Neuronal stem cell (in vitro differentiated cells): ENCODE data around the gene FOSL2.

Experiments
- DNase-seq: peaks from one replicate; pipeline ENCODE4 v3.0.0-alpha.2; 2013; ENCODE audit warnings: low spot score
- H2AFZ ChIP-seq: one replicate; pipeline ENCODE4 v1.6.1; 2013; ENCODE audit warnings: mild to moderate bottlenecking, low read length, inconsistent platforms
- H2AK5ac ChIP-seq: 2 replicates; pipeline ENCODE4 v1.6.1; 2013; ENCODE audit warnings: low read depth, mild to moderate bottlenecking, inconsistent platforms, low read length, moderate library complexity, mixed read lengths
- H2BK120ac ChIP-seq: 2 replicates; pipeline ENCODE4 v1.6.1; 2013; ENCODE audit warnings: low read depth, mild to moderate bottlenecking, inconsistent platforms, low read length, moderate library complexity, mixed read lengths
- H2BK12ac ChIP-seq: one replicate; pipeline ENCODE4 v1.6.1; 2013; ENCODE audit warnings: low read length, inconsistent platforms
- H2BK15ac ChIP-seq: 2 replicates; pipeline ENCODE4 v1.6.1; 2013; ENCODE audit warnings: mild to moderate bottlenecking, low read length, inconsistent platforms, mixed read lengths
- H2BK5ac ChIP-seq: one replicate; pipeline ENCODE4 v1.6.1; 2013; ENCODE audit warnings: inconsistent platforms, mild to moderate bottlenecking, low read length, moderate library complexity
- H3K14ac ChIP-seq: one replicate; pipeline ENCODE4 v1.6.1; 2013; ENCODE audit warnings: low read length, inconsistent platforms
- H3K18ac ChIP-seq: 2 replicates; pipeline ENCODE4 v1.6.1; 2013; ENCODE audit warnings: low read length, inconsistent platforms
- H3K23ac ChIP-seq: 2 replicates; pipeline ENCODE4 v1.6.1; 2013; ENCODE audit warnings: low read depth, mild to moderate bottlenecking, mixed read lengths, low read length, inconsistent platforms; ENCODE audit not compliant: poor library complexity
- H3K27ac ChIP-seq: replicated peaks from 3 replicates; pipeline ENCODE4 v1.5.1; 2013; ENCODE audit warnings: low read length, inconsistent platforms
- H3K27me3 ChIP-seq, 3 experiments: 2 replicates each; pipeline ENCODE4 v1.6.1; 2013; ENCODE audit warnings: low read length in 3 of 3, mild to moderate bottlenecking in 2 of 3, inconsistent platforms in 1 of 3, low read depth in 1 of 3, mixed read lengths in 1 of 3, moderate library complexity in 1 of 3; ENCODE audit not compliant: control insufficient read depth in 3 of 3, insufficient read depth in 3 of 3
- H3K36me3 ChIP-seq, 2 donors: replicated peaks in 1 of 2; 2 replicates each; pipeline ENCODE4 v1.6.1; 2013; ENCODE audit warnings: low read length in 2 of 2; ENCODE audit not compliant: control insufficient read depth in 2 of 2, insufficient read depth in 2 of 2
- H3K4ac ChIP-seq: 2 replicates; pipeline ENCODE4 v1.6.1; 2013; ENCODE audit warnings: inconsistent platforms, mild to moderate bottlenecking, low read length, moderate library complexity
- H3K4me1 ChIP-seq, 2 donors: 1 replicate in 1 of 2; 2 replicates in 1 of 2; pipeline ENCODE4 v1.6.1; 2013; ENCODE audit warnings: low read length in 2 of 2, low read depth in 1 of 2; ENCODE audit not compliant: control insufficient read depth in 2 of 2, insufficient read depth in 1 of 2
- H3K4me2 ChIP-seq: one replicate; pipeline ENCODE4 v1.6.1; 2013; ENCODE audit warnings: mild to moderate bottlenecking, low read length, inconsistent platforms; ENCODE audit not compliant: insufficient read depth, poor library complexity, severe bottlenecking
- H3K4me3 ChIP-seq, 2 donors: 2 replicates each; pipeline ENCODE4 v1.5.1; 2013; ENCODE audit warnings: low read length in 2 of 2, mild to moderate bottlenecking in 2 of 2, inconsistent platforms in 1 of 2, moderate library complexity in 1 of 2
- H3K79me1 ChIP-seq: one replicate; pipeline ENCODE4 v1.6.1; 2013; ENCODE audit warnings: low read depth, mild to moderate bottlenecking, inconsistent platforms, low read length, moderate library complexity
- H3K9ac ChIP-seq: one replicate; pipeline ENCODE4 v1.6.1; 2013; ENCODE audit warnings: mild to moderate bottlenecking, low read depth, low read length, inconsistent platforms; ENCODE audit not compliant: poor library complexity
- H3K9me3 ChIP-seq, 2 donors: replicated peaks in 1 of 2; 2 replicates each; pipeline versions ENCODE3 to v1.6.1; 2013; ENCODE audit warnings: low read length in 2 of 2, mild to moderate bottlenecking in 2 of 2, inconsistent platforms in 1 of 2, low read depth in 1 of 2, mixed read lengths in 1 of 2, moderate library complexity in 1 of 2; ENCODE audit not compliant: control insufficient read depth in 2 of 2, insufficient read depth in 1 of 2
- H4K8ac ChIP-seq: one replicate; pipeline ENCODE4 v1.6.1; 2013; ENCODE audit warnings: low read depth, mild to moderate bottlenecking, inconsistent platforms, low read length, moderate library complexity
- H4K91ac ChIP-seq: one replicate; pipeline ENCODE4 v1.6.1; 2013; ENCODE audit warnings: low read length, low read depth, mild to moderate bottlenecking, inconsistent platforms; ENCODE audit not compliant: poor library complexity
- WGBS, 2 donors: extraction: QIAGEN DNeasy Blood & Tissue Kit; methylation state at CpG; one replicate each; pipeline ENCODE4 v1.1.7; 2013; ENCODE audit warnings: missing lambda C conversion rate in 2 of 2, mixed read lengths in 1 of 2; ENCODE audit not compliant: insufficient read length in 2 of 2, insufficient replicate concordance in 1 of 2; ENCODE audit errors: extremely low coverage in 2 of 2; 5-methylcytosine and 5-hydroxymethylcytosine counted together

FOSL2 gene

GRCh38 chr2:28422908-28423741, 30.5 kb downstream of the FOSL2 start:
- Histone ChIP-seq H4K8ac (no peak overlapping the region), H3K9ac (no peak overlapping the region), H3K14ac (no peak overlapping the region), H2BK12ac (no peak overlapping the region), H3K23ac (peak overlapping the region; percentile 75), H3K4me2 (no peak overlapping the region), H2BK120ac (no peak overlapping the region), H3K4me3 (peak overlapping the region in 1 of 2 donors; percentile 22), H3K4me1 (no peaks in the 10 kb centered on the region), H3K9me3 (peaks cover 0 to 1% of the 10 kb centered on the region in 2 donors), H3K36me3 (no peaks in the 10 kb centered on the region), H3K18ac (no peak overlapping the region), H3K27ac (no peak overlapping the region), H2BK5ac (no peak overlapping the region), H3K79me1 (no peaks in the 10 kb centered on the region), H4K91ac (no peak overlapping the region), H3K27me3 (peaks cover 0 to 3% (median 0%) of the 10 kb centered on the region in 3 experiments), H2AFZ (no peak overlapping the region), H2BK15ac (no peak overlapping the region), H2AK5ac (no peak overlapping the region), H3K4ac (no peak overlapping the region)
- no CpG with 5 or more reads among the region's 17 CpGs for WGBS, 2 donors
- no peak for DNase-seq

GRCh38 chr2:28423856-28424605, 31.4 kb downstream of the FOSL2 start:
- no peak overlapping the region for H3K4me2 ChIP-seq
- H2AFZ ChIP-seq, result peak overlapping the region; percentile 21

GRCh38 chr2:28424799-28425463, 32.3 kb downstream of the FOSL2 start:
- Histone ChIP-seq H4K91ac (no peak overlapping the region), H2BK15ac (no peak overlapping the region), H3K79me1 (no peaks in the 10 kb centered on the region), H3K14ac (no peak overlapping the region), H3K4me2 (no peak overlapping the region), H3K18ac (no peak overlapping the region), H2BK5ac (no peak overlapping the region), H2BK120ac (no peak overlapping the region), H3K27ac (no peak overlapping the region), H3K4me3 (no peak overlapping the region), H3K27me3 (peaks cover 0 to 6% (median 0%) of the 10 kb centered on the region in 3 experiments), H3K36me3 (no peaks in the 10 kb centered on the region), H3K23ac (no peak overlapping the region), H4K8ac (no peak overlapping the region), H2BK12ac (no peak overlapping the region), H3K9me3 (peaks cover 0 to 1% of the 10 kb centered on the region in 2 donors), H2AFZ (no peak overlapping the region), H3K9ac (no peak overlapping the region), H3K4me1 (no peaks in the 10 kb centered on the region), H3K4ac (no peak overlapping the region), H2AK5ac (no peak overlapping the region)
- no CpG with 5 or more reads among the region's 2 CpGs for WGBS, 2 donors
- DNase-seq, result no peak

More at GRCh38 chr2:28423856-28424605, 31.4 kb downstream of the FOSL2 start:
- peaks cover 0 to 3% (median 0%) of the 10 kb centered on the region in 3 experiments for H3K27me3 ChIP-seq
- H2BK5ac ChIP-seq, result no peak overlapping the region
- H4K8ac ChIP-seq, result no peak overlapping the region
- H3K36me3 ChIP-seq, result no peaks in the 10 kb centered on the region
- no peak overlapping the region for H2BK12ac ChIP-seq
- no peak overlapping the region for H3K27ac ChIP-seq
- H2BK15ac ChIP-seq, result no peak overlapping the region
- H3K14ac ChIP-seq, result no peak overlapping the region
- no peak overlapping the region for H3K23ac ChIP-seq
- H3K9me3 ChIP-seq, result peaks cover 0 to 1% of the 10 kb centered on the region in 2 donors
- no peaks in the 10 kb centered on the region for H3K79me1 ChIP-seq
- peak overlapping the region; percentile 1 for H3K9ac ChIP-seq
- no peak overlapping the region for H4K91ac ChIP-seq
- H3K4ac ChIP-seq, result no peak overlapping the region
- H2AK5ac ChIP-seq, result no peak overlapping the region
- H3K18ac ChIP-seq, result no peak overlapping the region
- no peaks in the 10 kb centered on the region for H3K4me1 ChIP-seq
- DNase-seq, result no peak
- no peak overlapping the region for H3K4me3 ChIP-seq
- no CpG with 5 or more reads among the region's 7 CpGs for WGBS, 2 donors
- H2BK120ac ChIP-seq, result no peak overlapping the region
